HUES48 (cell line): ENCODE results near the gene APOBEC4.
A peak's percentile ranks its signal among the peaks of the same experiment; 100 is the strongest.
"Not testable (repeated sequence)": the region's sequence is repeated elsewhere in the genome, so short reads cannot be mapped to it uniquely, and the experiment has no call there.

ENCODE experiments used
- H3K27ac ChIP-seq: one replicate; pipeline ENCODE4 v1.7.0; 2013; ENCODE audit warnings: low read depth, low read length, inconsistent platforms
- H3K27me3 ChIP-seq: 2 replicates; pipeline ENCODE4 v1.6.1; 2013; ENCODE audit warnings: mild to moderate bottlenecking, low read length; ENCODE audit not compliant: control insufficient read depth, insufficient read depth
- H3K36me3 ChIP-seq: 2 replicates; pipeline ENCODE4 v1.6.1; 2013; ENCODE audit warnings: low read length; ENCODE audit not compliant: control insufficient read depth, insufficient read depth
- H3K4me1 ChIP-seq: 2 replicates; pipeline ENCODE4 v1.6.1; 2013; ENCODE audit warnings: mild to moderate bottlenecking, low read length; ENCODE audit not compliant: control insufficient read depth, insufficient read depth
- H3K4me3 ChIP-seq: 2 replicates; pipeline ENCODE4 v1.5.1; 2013; ENCODE audit warnings: mild to moderate bottlenecking, low read depth, low read length
- H3K9ac ChIP-seq: 2 replicates; pipeline ENCODE4 v1.6.1; 2013; ENCODE audit warnings: mild to moderate bottlenecking, low read depth, low read length, moderate library complexity
- H3K9me3 ChIP-seq: 2 replicates; pipeline ENCODE4 v1.6.1; 2013; ENCODE audit warnings: low read length; ENCODE audit not compliant: control insufficient read depth, insufficient read depth

The APOBEC4 gene

GRCh38 chr1:183633676-183634343 lies 19.3 kb downstream of the APOBEC4 start:
- Histone ChIP-seq H3K27ac (peak overlapping the region; percentile 88), H3K27me3 (peaks cover 18% of the 10 kb centered on the region), H3K9me3 (peaks cover 2% of the 10 kb centered on the region; the same call in 1 of the 2 replicates), H3K36me3 (peaks cover 36% of the 10 kb centered on the region), H3K4me1 (peaks cover 22% of the 10 kb centered on the region), H3K9ac (peak overlapping the region; percentile 24; the same call in 1 of the 2 replicates), H3K4me3 (peak overlapping the region; percentile 74)

GRCh38 chr1:183632964-183633363 lies 20.2 kb downstream of the APOBEC4 start:
- Histone ChIP-seq H3K9ac (no peak overlapping the region; the same call in 1 of the 2 replicates), H3K27ac (peak overlapping the region; percentile 88), H3K4me1 (peaks cover 22% of the 10 kb centered on the region)

GRCh38 chr1:183632114-183632513 lies 21.0 kb downstream of the APOBEC4 start:
- Histone ChIP-seq H3K36me3 (peaks cover 49% of the 10 kb centered on the region), H3K4me3 (peak overlapping the region; percentile 74; the same call in 1 of the 2 replicates), H3K4me1 (peaks cover 22% of the 10 kb centered on the region)

More at GRCh38 chr1:183632964-183633363, 20.2 kb downstream of the APOBEC4 start:
- peak overlapping the region; percentile 74 for H3K4me3 ChIP-seq
- H3K9me3 ChIP-seq, result peaks cover 3% of the 10 kb centered on the region; the same call in 1 of the 2 replicates
- H3K27me3 ChIP-seq, result peaks cover 18% of the 10 kb centered on the region
- H3K36me3 ChIP-seq, result peaks cover 44% of the 10 kb centered on the region

DNA sequence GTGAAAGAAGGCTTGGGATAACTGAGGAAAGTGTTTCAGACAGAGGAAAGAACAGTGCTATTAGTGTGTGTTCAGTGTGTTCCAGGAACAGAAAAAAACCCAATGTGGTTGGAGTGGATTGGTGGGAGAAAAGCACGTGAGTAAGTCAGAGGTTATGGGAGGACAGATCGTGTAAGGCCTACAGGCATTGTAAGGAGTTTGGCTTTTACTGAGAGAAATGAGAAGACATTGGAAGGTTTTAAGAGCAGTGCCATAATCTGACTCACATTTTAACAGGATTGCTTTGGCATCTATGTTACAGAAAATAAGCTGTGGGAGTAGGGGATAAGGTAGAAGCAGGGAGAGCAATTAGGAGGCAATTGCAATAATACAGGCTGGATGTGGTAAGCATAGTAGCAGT lies 22.4 kb downstream of the APOBEC4 start:
- H3K9ac ChIP-seq, result no peak overlapping the region
- H3K4me3 ChIP-seq, result no peak overlapping the region
- no peaks in the 10 kb centered on the region for H3K27me3 ChIP-seq
- H3K4me1 ChIP-seq, result peaks cover 22% of the 10 kb centered on the region
- peaks cover 3% of the 10 kb centered on the region; the same call in 1 of the 2 replicates for H3K9me3 ChIP-seq
- peaks cover 62% of the 10 kb centered on the region for H3K36me3 ChIP-seq
- no peak overlapping the region for H3K27ac ChIP-seq

More at GRCh38 chr1:183632114-183632513, 21.0 kb downstream of the APOBEC4 start:
- no peak overlapping the region for H3K27ac ChIP-seq
- peaks cover 3% of the 10 kb centered on the region; the same call in 1 of the 2 replicates for H3K9me3 ChIP-seq
- H3K27me3 ChIP-seq, result peaks cover 9% of the 10 kb centered on the region
- no peak overlapping the region for H3K9ac ChIP-seq

DNA sequence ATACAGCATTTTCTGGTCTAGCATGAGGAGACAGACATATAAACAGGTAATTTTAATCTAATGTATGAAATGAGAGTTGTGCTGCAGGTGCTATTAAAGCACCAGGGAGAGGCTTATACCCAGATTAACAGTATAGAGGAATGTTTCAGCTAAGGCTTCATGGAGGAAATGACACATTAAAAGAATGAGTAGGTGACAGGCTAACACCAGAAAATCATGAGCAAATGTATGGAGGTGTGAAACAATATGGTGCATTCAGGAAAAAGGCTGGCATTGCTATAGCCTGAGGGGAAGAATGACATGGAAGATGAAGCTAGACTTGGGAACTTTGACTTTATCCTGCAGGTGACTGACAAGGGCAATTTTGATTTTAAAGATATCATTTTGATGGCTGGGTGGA lies 24.6 kb downstream of the APOBEC4 start:
- no peak overlapping the region for H3K4me3 ChIP-seq
- H3K27me3 ChIP-seq, result no peaks in the 10 kb centered on the region
- peaks cover 18% of the 10 kb centered on the region for H3K4me1 ChIP-seq
- peaks cover 69% of the 10 kb centered on the region for H3K36me3 ChIP-seq
- H3K9me3 ChIP-seq, result peaks cover 3% of the 10 kb centered on the region; the same call in 1 of the 2 replicates
- no peak overlapping the region for H3K27ac ChIP-seq
- H3K9ac ChIP-seq, result no peak overlapping the region

DNA sequence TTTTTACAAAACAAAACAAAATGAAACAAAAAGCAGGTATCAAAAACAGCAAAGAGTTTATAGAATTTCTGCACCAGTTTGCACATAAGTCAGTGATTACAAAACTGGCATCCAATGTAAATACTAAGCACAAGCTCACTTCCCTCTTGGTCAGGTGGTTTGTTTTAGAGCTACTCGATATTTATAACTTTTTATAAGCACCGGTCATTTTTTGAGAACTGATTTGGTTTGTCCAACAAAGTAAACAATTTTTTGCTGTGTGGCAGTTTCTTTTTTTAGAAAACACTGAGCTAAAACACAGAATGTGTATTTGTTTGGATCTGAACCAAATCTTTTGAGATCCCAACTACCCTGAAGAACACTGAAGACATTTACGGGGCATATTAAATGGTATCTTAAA lies 26.9 kb downstream of the APOBEC4 start:
- H3K9me3 ChIP-seq, H3K27me3 ChIP-seq, H3K4me3 ChIP-seq, H3K9ac ChIP-seq, H3K27ac ChIP-seq, H3K4me1 ChIP-seq: not testable (repeated sequence)
- H3K36me3 ChIP-seq, result peaks cover 56% of the 10 kb centered on the region

DNA sequence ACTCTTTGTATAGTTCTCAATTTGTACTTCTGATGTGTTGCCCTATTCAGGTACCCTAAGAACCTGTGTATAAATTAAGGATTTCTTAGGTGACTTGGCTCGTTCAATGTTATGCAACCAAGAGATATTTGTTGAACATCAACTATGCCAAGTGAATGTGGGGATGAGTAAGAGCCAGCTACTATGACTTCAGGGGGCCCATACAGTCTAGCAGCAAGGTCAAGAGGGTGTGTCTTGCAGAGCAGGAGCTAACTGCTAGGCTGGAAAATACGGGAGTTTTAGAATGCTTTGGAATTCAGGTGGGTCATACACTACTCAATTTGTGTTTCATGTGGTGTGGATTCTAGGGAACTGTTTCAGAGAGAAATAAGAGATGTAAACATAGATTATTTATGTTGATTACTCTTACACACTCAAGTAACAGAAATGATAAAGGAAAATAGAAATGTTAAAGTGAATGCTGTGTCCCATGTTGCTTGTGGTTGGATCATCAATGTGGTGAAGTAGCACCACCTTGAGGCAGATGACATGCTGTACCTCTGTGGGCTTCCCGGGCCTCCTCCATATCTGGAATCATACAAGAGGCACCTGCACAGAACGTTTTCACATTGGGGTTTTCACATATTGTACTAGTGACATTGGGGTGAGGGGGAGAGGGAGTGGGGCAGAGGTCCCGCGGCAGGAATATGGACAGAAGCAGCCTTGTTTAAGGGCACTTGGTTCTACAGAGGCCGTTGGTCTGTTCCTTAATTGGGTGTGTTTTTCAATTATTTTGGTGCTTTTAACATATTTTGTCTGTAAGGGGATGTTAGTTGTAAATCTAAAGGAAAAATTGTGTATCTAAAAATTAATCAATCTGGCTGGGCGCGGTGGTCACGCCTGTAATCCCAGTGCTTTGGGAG lies 30.0 kb downstream of the APOBEC4 start:
- Histone ChIP-seq H3K4me1 (peaks cover 29% of the 10 kb centered on the region), H3K36me3 (peaks cover 27% of the 10 kb centered on the region), H3K9ac (no peak overlapping the region), H3K27me3 (no peaks in the 10 kb centered on the region), H3K4me3 (no peak overlapping the region), H3K9me3 (no peaks in the 10 kb centered on the region), H3K27ac (no peak overlapping the region)

- peaks cover 29% of the 10 kb centered on the region for H3K4me1 ChIP-seq
- no peak overlapping the region for H3K27ac ChIP-seq
- H3K27me3 ChIP-seq, result no peaks in the 10 kb centered on the region
- H3K9ac ChIP-seq, result no peak overlapping the region
- no peak overlapping the region for H3K4me3 ChIP-seq
- H3K9me3 ChIP-seq, result no peaks in the 10 kb centered on the region
- H3K36me3 ChIP-seq, result peaks cover 19% of the 10 kb centered on the region
Observed at GRCh38 chr1:183622013-183622412, 31.1 kb downstream of the APOBEC4 start.

GRCh38 chr1:183620311-183620710 lies 32.8 kb downstream of the APOBEC4 start:
- H3K27ac ChIP-seq, result no peak overlapping the region
- no peaks in the 10 kb centered on the region for H3K9me3 ChIP-seq
- peaks cover 29% of the 10 kb centered on the region for H3K4me1 ChIP-seq
- peaks cover 6% of the 10 kb centered on the region for H3K36me3 ChIP-seq
- no peaks in the 10 kb centered on the region for H3K27me3 ChIP-seq
- H3K9ac ChIP-seq, result no peak overlapping the region
- no peak overlapping the region for H3K4me3 ChIP-seq

GRCh38 chr1:183619781-183620180 lies 33.3 kb downstream of the APOBEC4 start:
- H3K36me3 ChIP-seq, result peaks cover 3% of the 10 kb centered on the region
- no peak overlapping the region for H3K4me3 ChIP-seq
- no peaks in the 10 kb centered on the region for H3K27me3 ChIP-seq
- peaks cover 29% of the 10 kb centered on the region for H3K4me1 ChIP-seq
- no peaks in the 10 kb centered on the region for H3K9me3 ChIP-seq
- no peak overlapping the region for H3K9ac ChIP-seq
- peak overlapping the region; percentile 1 for H3K27ac ChIP-seq

DNA sequence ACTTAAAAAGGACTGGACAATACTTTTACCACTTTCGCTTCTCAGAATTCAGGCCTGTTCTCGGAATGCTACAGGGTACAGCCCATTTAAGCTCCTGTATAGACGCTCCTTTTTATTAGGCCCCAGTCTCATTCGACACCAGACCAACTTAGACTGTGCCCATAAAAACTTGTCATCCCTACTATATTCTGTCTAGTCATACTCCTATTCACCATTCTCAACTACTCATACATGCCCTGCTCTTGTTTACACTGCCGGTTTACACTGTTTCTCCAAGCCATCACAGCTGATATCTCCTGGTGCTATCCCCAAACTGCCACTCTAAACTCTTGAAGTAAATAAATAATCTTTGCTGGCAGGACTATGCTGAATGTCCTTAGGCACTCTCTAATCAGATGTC lies 34.9 kb downstream of the APOBEC4 start:
- H3K9ac ChIP-seq, H3K9me3 ChIP-seq, H3K4me3 ChIP-seq, H3K27me3 ChIP-seq, H3K36me3 ChIP-seq, H3K27ac ChIP-seq: not testable (repeated sequence)
- peaks cover 29% of the 10 kb centered on the region for H3K4me1 ChIP-seq
